ENCODE measurements around the gene HK1.

The HK1 gene

GRCh38 chr10:69351589-69351988, 73.3 kb downstream of the HK1 start:
- TF ChIP-seq ESRRG (CRISPR knock-in tag; IDR thresholded peaks at IDR 0.05) (no peak), GLIS3 (CRISPR knock-in tag; IDR thresholded peaks at IDR 0.05) (no peak)
- no peak for ATAC-seq

GRCh38 chr10:69352569-69353264, 74.4 kb downstream of the HK1 start:
- peak; percentile 80 for ATAC-seq
- TF ChIP-seq TCF4 (CRISPR knock-in tag; IDR thresholded peaks at IDR 0.05; ENCODE audit: borderline replicate concordance) = 0 out of 2 replicates have a peak, but pooled peaks have one; percentile 25
- peak; percentile 41; the same call in 1 of the 2 replicates for TF ChIP-seq CREB5 (CRISPR knock-in tag; IDR thresholded peaks at IDR 0.05; ENCODE audit: low read depth)
- TF ChIP-seq ZFP30 (CRISPR knock-in tag; IDR thresholded peaks at IDR 0.05) = no peak
- TF ChIP-seq CSDC2 (CRISPR knock-in tag; IDR thresholded peaks at IDR 0.05) = no peak
- no peak for TF ChIP-seq RARB (CRISPR knock-in tag; IDR thresholded peaks at IDR 0.05)
- TF ChIP-seq ZFP3 (CRISPR knock-in tag; IDR thresholded peaks at IDR 0.05) = no peak
- peak; percentile 53 for TF ChIP-seq ISL1 (CRISPR knock-in tag; IDR thresholded peaks at IDR 0.05)

GRCh38 chr10:69353977-69354635, 75.8 kb downstream of the HK1 start:
- TF ChIP-seq ZFP30 (CRISPR knock-in tag; IDR thresholded peaks at IDR 0.05) (no peak), ZNF8 (CRISPR knock-in tag; IDR thresholded peaks at IDR 0.05) (no peak), CSRNP3 (CRISPR knock-in tag; IDR thresholded peaks at IDR 0.05) (no peak), BACH2 (CRISPR knock-in tag; IDR thresholded peaks at IDR 0.05; ENCODE audit: borderline replicate concordance) (no peak), SNAI2 (CRISPR knock-in tag; IDR thresholded peaks at IDR 0.05) (no peak), ISL1 (CRISPR knock-in tag; IDR thresholded peaks at IDR 0.05) (no peak), RARB (CRISPR knock-in tag; IDR thresholded peaks at IDR 0.05) (no peak), PPARA (CRISPR knock-in tag; IDR thresholded peaks at IDR 0.05; ENCODE audit: borderline replicate concordance) (no peak), ZNF565 (CRISPR knock-in tag; conservative IDR thresholded peaks at IDR 0.05; ENCODE audit: low read depth) (no peak), TOX (CRISPR knock-in tag; IDR thresholded peaks at IDR 0.05; ENCODE audit: borderline replicate concordance) (no peak), ESRRG (CRISPR knock-in tag; IDR thresholded peaks at IDR 0.05) (no peak), TSHZ2 (CRISPR knock-in tag; IDR thresholded peaks at IDR 0.05) (no peak), OSR1 (CRISPR knock-in tag; IDR thresholded peaks at IDR 0.05) (no peak)
- ATAC-seq = no peak

- no peak for ATAC-seq
- TF ChIP-seq PATZ1 (CRISPR knock-in tag; IDR thresholded peaks at IDR 0.05; ENCODE audit: borderline replicate concordance) (no peak), CREB5 (CRISPR knock-in tag; IDR thresholded peaks at IDR 0.05; ENCODE audit: low read depth) (no peak), GLIS3 (CRISPR knock-in tag; IDR thresholded peaks at IDR 0.05) (no peak), RARB (CRISPR knock-in tag; IDR thresholded peaks at IDR 0.05) (no peak), ZFP30 (CRISPR knock-in tag; IDR thresholded peaks at IDR 0.05) (no peak), TCF4 (CRISPR knock-in tag; IDR thresholded peaks at IDR 0.05; ENCODE audit: borderline replicate concordance) (no peak), ZFP3 (CRISPR knock-in tag; IDR thresholded peaks at IDR 0.05) (no peak), TSHZ2 (CRISPR knock-in tag; IDR thresholded peaks at IDR 0.05) (no peak), ESRRG (CRISPR knock-in tag; IDR thresholded peaks at IDR 0.05) (no peak), CSRNP3 (CRISPR knock-in tag; IDR thresholded peaks at IDR 0.05) (no peak), ARNTL (CRISPR knock-in tag; IDR thresholded peaks at IDR 0.05; ENCODE audit: borderline replicate concordance, low read depth) (no peak), ZNF8 (CRISPR knock-in tag; IDR thresholded peaks at IDR 0.05) (no peak), OSR1 (CRISPR knock-in tag; IDR thresholded peaks at IDR 0.05) (no peak)
These were observed 77.9 kb downstream of the HK1 start for GRCh38 chr10:69356187-69356586.
